HepG2 (cell line): ENCODE measurements around the gene POC1A. TPM values are rescaled to one million over a fixed set of nuclear protein-coding genes. Genes with fewer than 3 reads are reported as not detected.

Experiments used
- ATAD3A ChIP-seq: sonication (generic); formaldehyde crosslinking; IDR thresholded peaks from 2 replicates; pipeline ENCODE4 v1.4.0; 2020; ENCODE audit warnings: missing genetic modification reagents
- DNMT1 ChIP-seq: sonication (generic); formaldehyde crosslinking; IDR thresholded peaks from 2 replicates; pipeline ENCODE4 v1.5.1; 2020; ENCODE audit warnings: mild to moderate bottlenecking, missing genetic modification reagents
- EP300 ChIP-seq, 3 experiments: sonication (generic) in 1 of 3; formaldehyde crosslinking in 1 of 3; IDR thresholded peaks; 2 replicates each; pipeline versions ENCODE4 v1.5.1 to v1.6.1; 2011 to 2020; ENCODE audit warnings: low read depth in 2 of 3, low read length in 2 of 3, borderline replicate concordance in 1 of 3, improper control_type of control experiment in 1 of 3, mild to moderate bottlenecking in 1 of 3, missing genetic modification reagents in 1 of 3, moderate library complexity in 1 of 3
- ETV5 ChIP-seq: IDR thresholded peaks from 2 replicates; pipeline ENCODE4 v1.6.1; 2018; ENCODE audit warnings: missing biosample characterization, missing genetic modification reagents, inconsistent platforms, borderline replicate concordance
- FOSL2 ChIP-seq: sonication (generic); formaldehyde crosslinking; IDR thresholded peaks from 2 replicates; pipeline ENCODE4 v1.4.0; 2020; ENCODE audit warnings: missing genetic modification reagents
- JUND ChIP-seq: sonication (generic); formaldehyde crosslinking; IDR thresholded peaks from 2 replicates; pipeline ENCODE4 v1.8.0; 2022; ENCODE audit warnings: mild to moderate bottlenecking, missing genetic modification reagents
- NAIF1 ChIP-seq: sonication (generic); formaldehyde crosslinking; IDR thresholded peaks from 2 replicates; pipeline ENCODE4 v1.5.0; 2020; ENCODE audit warnings: mild to moderate bottlenecking, missing genetic modification reagents, borderline replicate concordance
- NFIC ChIP-seq: IDR thresholded peaks from 2 replicates; pipeline ENCODE4 v1.6.1; 2012; ENCODE audit warnings: mild to moderate bottlenecking, low read length, inconsistent platforms
- POGK ChIP-seq: sonication (generic); formaldehyde crosslinking; conservative IDR thresholded peaks from 2 replicates; pipeline ENCODE4 v1.8.0; 2022; ENCODE audit warnings: mild to moderate bottlenecking, moderate library complexity, missing genetic modification reagents
- SMAD9 ChIP-seq: sonication (generic); formaldehyde crosslinking; IDR thresholded peaks from 2 replicates; pipeline ENCODE4 v1.5.1; 2020; ENCODE audit warnings: mild to moderate bottlenecking, missing genetic modification reagents
- STAT5B ChIP-seq: sonication (generic); formaldehyde crosslinking; IDR thresholded peaks from 2 replicates; pipeline ENCODE4 v1.4.0; 2020; ENCODE audit warnings: missing genetic modification reagents
- STAT6 ChIP-seq: sonication (generic); formaldehyde crosslinking; IDR thresholded peaks from 2 replicates; pipeline ENCODE4 v1.4.0; 2020; ENCODE audit warnings: missing genetic modification reagents, mild to moderate bottlenecking, borderline replicate concordance
- TERF1 ChIP-seq: sonication (generic); formaldehyde crosslinking; IDR thresholded peaks from 2 replicates; pipeline ENCODE4 v1.8.0; 2022; ENCODE audit warnings: mild to moderate bottlenecking, missing genetic modification reagents, moderate library complexity
- ZNF253 ChIP-seq: sonication (generic); formaldehyde crosslinking; IDR thresholded peaks from 2 replicates; pipeline ENCODE4 v1.8.0; 2022; ENCODE audit warnings: mild to moderate bottlenecking, missing genetic modification reagents, borderline replicate concordance
- ZNF335 ChIP-seq: sonication (generic); formaldehyde crosslinking; IDR thresholded peaks from 2 replicates; pipeline ENCODE4 v1.4.0; 2020; ENCODE audit warnings: missing genetic modification reagents
- ZNF549 ChIP-seq: sonication (generic); formaldehyde crosslinking; IDR thresholded peaks from 2 replicates; pipeline ENCODE4 v1.5.0; 2020; ENCODE audit warnings: missing genetic modification reagents
- ZNF7 ChIP-seq: IDR thresholded peaks from 2 replicates; pipeline ENCODE4 v1.6.1; 2016; ENCODE audit warnings: missing biosample characterization, missing genetic modification reagents
- ZNF784 ChIP-seq: sonication (generic); formaldehyde crosslinking; IDR thresholded peaks from 2 replicates; pipeline ENCODE4 v1.5.1; 2020; ENCODE audit warnings: missing genetic modification reagents, mild to moderate bottlenecking, borderline replicate concordance
- ZSCAN20 ChIP-seq: sonication (generic); formaldehyde crosslinking; IDR thresholded peaks from 2 replicates; pipeline ENCODE4 v1.4.0; 2020; ENCODE audit warnings: missing genetic modification reagents, mild to moderate bottlenecking, borderline replicate concordance
- polyA plus RNA-seq, 8 experiments: library from polyadenylated mRNA; depleted of rRNA in 3 of 8; stranded (reverse) in 7 of 8; unstranded in 1 of 8; fragments of >200 nt; fragmentation: Illumina TruSeq in 4 of 8; extraction: Trizol in 4 of 8; gene quantifications; 2 replicates each; pipeline versions ENCODE4 v1.2.1 to v1.2.3, GENCODE V29; 2011 to 2016; ENCODE audit warnings: low read depth in 4 of 8, missing spikeins in 1 of 8, mixed read lengths in 1 of 8; ENCODE audit not compliant: insufficient read depth in 1 of 8
- total RNA-seq, 5 experiments: library from RNA; depleted of rRNA; stranded (reverse); fragments of >200 nt; fragmentation: Illumina TruSeq; extraction: Trizol; gene quantifications; 2 replicates each; pipeline ENCODE4 v1.2.3, GENCODE V29; 2016; ENCODE audit warnings: low read depth in 1 of 5

The POC1A gene
- total and polyA plus RNA-seq, 2 of the 13 experiments (the other 11 are each of a cell fraction or from before 2014, with no cell fraction given): 14.6 to 20.0 TPM

- TF ChIP-seq NAIF1 (CRISPR knock-in tag) (no peak), TERF1 (CRISPR knock-in tag) (no peak), ZNF784 (CRISPR knock-in tag) (no peak), JUND (0 out of 2 replicates have a peak, but pooled peaks have one; percentile 29), EP300 (IDR thresholded peaks at IDR 0.05; ENCODE audit: low read depth in 2 of 2, low read length in 2 of 2) (no peak), EP300 (CRISPR knock-in tag; IDR thresholded peaks at IDR 0.05; ENCODE audit: borderline replicate concordance) (no peak), POGK (CRISPR knock-in tag) (peak; percentile 55; the same call in 1 of the 2 replicates), FOSL2 (CRISPR knock-in tag) (peak; percentile 40; the same call in 1 of the 2 replicates), ETV5 (CRISPR knock-in tag) (peak; percentile 40), ZSCAN20 (CRISPR knock-in tag) (no peak), ATAD3A (CRISPR knock-in tag) (no peak), DNMT1 (CRISPR knock-in tag) (no peak), ZNF335 (CRISPR knock-in tag) (no peak), ZNF7 (no peak), NFIC (no peak), STAT5B (CRISPR knock-in tag) (no peak), STAT6 (CRISPR knock-in tag) (no peak), ZNF253 (CRISPR knock-in tag) (no peak), ZNF549 (CRISPR knock-in tag) (no peak), SMAD9 (CRISPR knock-in tag) (no peak)
Measured at GRCh38 chr3:52123106-52123725, 31.0 kb downstream of the POC1A start (continued).
